Smooth muscle cell (in vitro differentiated cells): ENCODE measurements around the gene DYRK2. TPM values are rescaled to one million over a fixed set of nuclear protein-coding genes. Genes with fewer than 3 reads are reported as not detected.

Experiments
- DNase-seq: peaks from one replicate; lab custom pipeline; 2025; ENCODE audit not compliant: unreplicated experiment; lab: John Stamatoyannopoulos, UW
- H2AFZ ChIP-seq: fragments of 200-600 bp; sonication (generic); 2 replicates; pipeline ENCODE4 v1.6.0; 2016; ENCODE audit warnings: antibody characterized with exemption, low read depth, mild to moderate bottlenecking
- H3F3A ChIP-seq: fragments of 200-600 bp; sonication (generic); 2 replicates; pipeline ENCODE4 v1.6.0; 2017; ENCODE audit warnings: antibody characterized with exemption, low read depth
- H3K27ac ChIP-seq: fragments of 200-600 bp; sonication (generic); 2 replicates; pipeline ENCODE4 v1.5.1; 2016; ENCODE audit warnings: low read depth, mild to moderate bottlenecking
- H3K27me3 ChIP-seq: fragments of 200-600 bp; sonication (generic); 2 replicates; pipeline ENCODE4 v1.6.1; 2016; ENCODE audit warnings: low read depth, mild to moderate bottlenecking
- H3K36me3 ChIP-seq: fragments of 200-600 bp; sonication (generic); 2 replicates; pipeline ENCODE4 v1.5.1; 2016; ENCODE audit warnings: low read depth
- H3K4me1 ChIP-seq: fragments of 200-600 bp; sonication (generic); 2 replicates; pipeline ENCODE4 v1.5.1; 2016; ENCODE audit warnings: low read depth
- H3K4me2 ChIP-seq: fragments of 200-600 bp; sonication (generic); 2 replicates; pipeline ENCODE4 v1.6.0; 2016; ENCODE audit warnings: mild to moderate bottlenecking
- H3K4me3 ChIP-seq: fragments of 200-600 bp; sonication (generic); 2 replicates; pipeline ENCODE4 v1.5.1; 2016; ENCODE audit warnings: mild to moderate bottlenecking
- H3K79me2 ChIP-seq: fragments of 200-600 bp; sonication (generic); 2 replicates; pipeline ENCODE4 v1.6.0; 2016; ENCODE audit warnings: low read depth, mild to moderate bottlenecking
- H3K9ac ChIP-seq: fragments of 200-600 bp; sonication (generic); 2 replicates; pipeline ENCODE4 v1.6.0; 2016; ENCODE audit warnings: low read depth
- H3K9me3 ChIP-seq: fragments of 200-600 bp; sonication (generic); replicated peaks from 2 replicates; pipeline ENCODE4 v1.5.1; 2016; ENCODE audit warnings: low read depth
- H4K20me1 ChIP-seq: fragments of 200-600 bp; sonication (generic); 2 replicates; pipeline ENCODE4 v1.6.0; 2016; ENCODE audit warnings: low read depth
- WGBS: methylation state at CpG from one replicate; pipeline ENCODE4 v1.1.7; 2016; ENCODE audit warnings: low lambda C conversion rate; 5-methylcytosine and 5-hydroxymethylcytosine counted together
- polyA plus RNA-seq: library from polyadenylated mRNA; unstranded; fragments of >200 nt; fragmentation: Nextera tagmentation; extraction: Ambion mirVana; gene quantifications from 2 replicates; pipeline ENCODE4 v1.2.1, GENCODE V29; 2016
- total RNA-seq: library from RNA; depleted of rRNA; stranded (reverse); fragments of >200 nt; gene quantifications from 2 replicates; pipeline ENCODE4 v1.2.3, GENCODE V29; 2014
- TF ChIP-seq, protein P1 (sequence below): fragments of 200-600 bp; sonication (generic); IDR thresholded peaks from 2 replicates; pipeline ENCODE4 v1.5.1; 2017; ENCODE audit warnings: borderline replicate concordance, mild to moderate bottlenecking, antibody characterized with exemption; ENCODE audit not compliant: insufficient read depth, poor library complexity, severe bottlenecking

The DYRK2 gene
- total and polyA plus RNA-seq, 2 experiments from 2014 or later = 44.0 to 64.1 TPM

- Histone ChIP-seq H3K27me3 (no peaks in the 10 kb centered on the region), H4K20me1 (no peaks in the 10 kb centered on the region), H3K9ac (no peak overlapping the region), H3K4me1 (peaks cover 11% of the 10 kb centered on the region), H3K4me2 (peak overlapping the region; percentile 7), H3K79me2 (no peaks in the 10 kb centered on the region), H3F3A (peaks cover 13% of the 10 kb centered on the region), H3K4me3 (no peak overlapping the region), H3K27ac (peak overlapping the region; percentile 56), H3K36me3 (no peaks in the 10 kb centered on the region), H3K9me3 (no peaks in the 10 kb centered on the region), H2AFZ (peak overlapping the region; percentile 22)
- TF ChIP-seq, protein P1, sequence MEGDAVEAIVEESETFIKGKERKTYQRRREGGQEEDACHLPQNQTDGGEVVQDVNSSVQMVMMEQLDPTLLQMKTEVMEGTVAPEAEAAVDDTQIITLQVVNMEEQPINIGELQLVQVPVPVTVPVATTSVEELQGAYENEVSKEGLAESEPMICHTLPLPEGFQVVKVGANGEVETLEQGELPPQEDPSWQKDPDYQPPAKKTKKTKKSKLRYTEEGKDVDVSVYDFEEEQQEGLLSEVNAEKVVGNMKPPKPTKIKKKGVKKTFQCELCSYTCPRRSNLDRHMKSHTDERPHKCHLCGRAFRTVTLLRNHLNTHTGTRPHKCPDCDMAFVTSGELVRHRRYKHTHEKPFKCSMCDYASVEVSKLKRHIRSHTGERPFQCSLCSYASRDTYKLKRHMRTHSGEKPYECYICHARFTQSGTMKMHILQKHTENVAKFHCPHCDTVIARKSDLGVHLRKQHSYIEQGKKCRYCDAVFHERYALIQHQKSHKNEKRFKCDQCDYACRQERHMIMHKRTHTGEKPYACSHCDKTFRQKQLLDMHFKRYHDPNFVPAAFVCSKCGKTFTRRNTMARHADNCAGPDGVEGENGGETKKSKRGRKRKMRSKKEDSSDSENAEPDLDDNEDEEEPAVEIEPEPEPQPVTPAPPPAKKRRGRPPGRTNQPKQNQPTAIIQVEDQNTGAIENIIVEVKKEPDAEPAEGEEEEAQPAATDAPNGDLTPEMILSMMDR = no peak
- WGBS = 35% methylated on average over 3 of the region's 3 CpGs
- DNase-seq = no peak
Measured at GRCh38 chr12:67710582-67710981, 62.0 kb downstream of the DYRK2 start.

- H4K20me1 ChIP-seq = no peaks in the 10 kb centered on the region
- peaks cover under 1% of the 10 kb centered on the region for H3F3A ChIP-seq
- H3K4me1 ChIP-seq = no peaks in the 10 kb centered on the region
- no peak overlapping the region for H2AFZ ChIP-seq
- no peaks in the 10 kb centered on the region for H3K79me2 ChIP-seq
- TF ChIP-seq, protein P1 = no peak
- H3K4me3 ChIP-seq = no peak overlapping the region
- no peaks in the 10 kb centered on the region for H3K36me3 ChIP-seq
- no peak for DNase-seq
- no peak overlapping the region for H3K9ac ChIP-seq
- no peaks in the 10 kb centered on the region for H3K9me3 ChIP-seq
- no peaks in the 10 kb centered on the region for H3K27me3 ChIP-seq
- H3K27ac ChIP-seq = no peak overlapping the region
- 97% methylated on average over 1 of the region's 1 CpG for WGBS
- peak overlapping the region; percentile 6 for H3K4me2 ChIP-seq
Measured at GRCh38 chr12:67712011-67712410, 63.5 kb downstream of the DYRK2 start.

- Histone ChIP-seq H3K27me3 (no peaks in the 10 kb centered on the region), H3K4me2 (no peak overlapping the region), H3F3A (no peaks in the 10 kb centered on the region), H3K9me3 (no peaks in the 10 kb centered on the region), H3K4me1 (no peaks in the 10 kb centered on the region), H3K36me3 (no peaks in the 10 kb centered on the region), H2AFZ (no peak overlapping the region), H3K79me2 (no peaks in the 10 kb centered on the region), H3K27ac (no peak overlapping the region), H3K9ac (no peak overlapping the region), H3K4me3 (no peak overlapping the region), H4K20me1 (no peaks in the 10 kb centered on the region)
- TF ChIP-seq, protein P1 = no peak
- WGBS = 32% methylated on average over 1 of the region's 1 CpG
- DNase-seq = no peak
Measured at GRCh38 chr12:67714648-67715047, 66.1 kb downstream of the DYRK2 start.
